GM12875 (cell line): ENCODE results near the gene MYOC.

Source experiments
- H3K4me3 ChIP-seq: one replicate; pipeline ENCODE4 v1.5.1; 2011; ENCODE audit warnings: low read depth, low read length, control low read depth
- CTCF ChIP-seq: IDR thresholded peaks from 2 replicates; pipeline ENCODE4 v1.5.1; 2011; ENCODE audit warnings: low read depth, mild to moderate bottlenecking, control low read depth, inconsistent platforms, low read length, moderate library complexity, borderline replicate concordance; ENCODE audit not compliant: insufficient read depth

Gene MYOC

GRCh38 chr1:171585715-171586114 lies 66.8 kb downstream of the MYOC start:
- TF ChIP-seq CTCF = no peak
- H3K4me3 ChIP-seq = no peak overlapping the region
